ENCODE data around the gene RNF26. TPM values are rescaled to one million over a fixed set of nuclear protein-coding genes. Genes with fewer than 3 reads are reported as not detected.

Gene RNF26
- total RNA-seq, 3 donors from 2014 or later: 8.8 to 11.2 (median 9.7) TPM

DNA sequence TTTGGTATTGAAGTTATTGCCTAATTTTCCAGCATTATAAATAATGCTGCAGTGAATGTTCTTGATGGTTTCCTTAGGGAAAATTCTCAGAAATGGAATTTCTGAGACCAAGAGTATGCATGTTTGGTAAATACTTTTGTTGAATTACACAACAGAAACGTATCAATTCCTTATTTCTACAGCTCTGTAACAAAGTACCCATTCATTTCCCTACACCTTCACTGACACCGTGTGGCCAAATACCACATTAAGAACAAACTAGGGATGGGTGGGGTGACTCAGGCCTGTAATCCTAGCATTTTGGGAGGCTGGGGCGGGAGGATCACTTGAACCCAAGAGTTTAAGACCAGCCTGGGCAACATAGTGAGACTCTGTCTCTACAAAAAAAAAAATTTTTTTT is 39.1 kb upstream of the RNF26 start:
- no peaks in the 10 kb centered on the region for H3K36me3 ChIP-seq
- intact Hi-C loops (cut with DNase I; ENCODE audit: low total_unique reads): no loop called here
- no peaks in the 10 kb centered on the region for H3K27me3 ChIP-seq
- no peaks in the 10 kb centered on the region for H3K9me3 ChIP-seq
- DNase-seq (ENCODE audit: low spot score in 2 of 2): no peak
- no peak overlapping the region for H3K27ac ChIP-seq
- H3K4me1 ChIP-seq: peaks cover 0 to 8% of the 10 kb centered on the region in 2 donors
- H3K4me3 ChIP-seq: no peak overlapping the region
- TF ChIP-seq POLR2AphosphoS5 (IDR thresholded peaks at IDR 0.05) (no peak), POLR2A (IDR thresholded peaks at IDR 0.05) (no peak)
- TF ChIP-seq, protein P1, sequence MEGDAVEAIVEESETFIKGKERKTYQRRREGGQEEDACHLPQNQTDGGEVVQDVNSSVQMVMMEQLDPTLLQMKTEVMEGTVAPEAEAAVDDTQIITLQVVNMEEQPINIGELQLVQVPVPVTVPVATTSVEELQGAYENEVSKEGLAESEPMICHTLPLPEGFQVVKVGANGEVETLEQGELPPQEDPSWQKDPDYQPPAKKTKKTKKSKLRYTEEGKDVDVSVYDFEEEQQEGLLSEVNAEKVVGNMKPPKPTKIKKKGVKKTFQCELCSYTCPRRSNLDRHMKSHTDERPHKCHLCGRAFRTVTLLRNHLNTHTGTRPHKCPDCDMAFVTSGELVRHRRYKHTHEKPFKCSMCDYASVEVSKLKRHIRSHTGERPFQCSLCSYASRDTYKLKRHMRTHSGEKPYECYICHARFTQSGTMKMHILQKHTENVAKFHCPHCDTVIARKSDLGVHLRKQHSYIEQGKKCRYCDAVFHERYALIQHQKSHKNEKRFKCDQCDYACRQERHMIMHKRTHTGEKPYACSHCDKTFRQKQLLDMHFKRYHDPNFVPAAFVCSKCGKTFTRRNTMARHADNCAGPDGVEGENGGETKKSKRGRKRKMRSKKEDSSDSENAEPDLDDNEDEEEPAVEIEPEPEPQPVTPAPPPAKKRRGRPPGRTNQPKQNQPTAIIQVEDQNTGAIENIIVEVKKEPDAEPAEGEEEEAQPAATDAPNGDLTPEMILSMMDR (IDR thresholded peaks at IDR 0.05): no peak

DNA sequence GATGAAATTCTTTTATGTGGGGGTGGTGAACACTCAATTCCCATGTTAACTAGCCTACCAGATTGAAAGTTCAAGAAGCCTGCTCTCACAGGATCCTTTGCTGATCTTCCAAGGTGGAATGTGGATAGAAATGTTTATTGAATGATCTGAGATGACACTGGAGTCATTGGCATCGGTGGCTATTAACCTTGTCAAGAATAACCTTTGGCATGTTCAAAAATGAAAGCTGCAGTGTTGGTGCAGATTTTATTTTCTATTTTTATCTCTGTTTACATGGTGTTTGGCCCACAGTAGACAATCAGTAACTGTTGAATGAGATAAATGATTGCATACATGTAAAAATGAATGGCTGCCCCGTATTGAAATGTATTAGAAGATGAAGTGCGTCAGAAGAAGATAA is 36.4 kb upstream of the RNF26 start:
- no peak overlapping the region for H3K4me3 ChIP-seq
- TF ChIP-seq POLR2A (IDR thresholded peaks at IDR 0.05) (no peak), POLR2AphosphoS5 (IDR thresholded peaks at IDR 0.05) (no peak)
- TF ChIP-seq, protein P1 (IDR thresholded peaks at IDR 0.05): no peak
- peaks cover 0 to 8% of the 10 kb centered on the region in 2 donors for H3K4me1 ChIP-seq
- intact Hi-C loops (cut with DNase I; ENCODE audit: low total_unique reads): no loop called here
- DNase-seq (ENCODE audit: low spot score in 2 of 2): peak in 1 of 2 donors; percentile 8
- H3K27me3 ChIP-seq: no peaks in the 10 kb centered on the region
- H3K27ac ChIP-seq: peak overlapping the region; percentile 54 to 68
- H3K9me3 ChIP-seq: no peaks in the 10 kb centered on the region
- no peaks in the 10 kb centered on the region for H3K36me3 ChIP-seq

DNA sequence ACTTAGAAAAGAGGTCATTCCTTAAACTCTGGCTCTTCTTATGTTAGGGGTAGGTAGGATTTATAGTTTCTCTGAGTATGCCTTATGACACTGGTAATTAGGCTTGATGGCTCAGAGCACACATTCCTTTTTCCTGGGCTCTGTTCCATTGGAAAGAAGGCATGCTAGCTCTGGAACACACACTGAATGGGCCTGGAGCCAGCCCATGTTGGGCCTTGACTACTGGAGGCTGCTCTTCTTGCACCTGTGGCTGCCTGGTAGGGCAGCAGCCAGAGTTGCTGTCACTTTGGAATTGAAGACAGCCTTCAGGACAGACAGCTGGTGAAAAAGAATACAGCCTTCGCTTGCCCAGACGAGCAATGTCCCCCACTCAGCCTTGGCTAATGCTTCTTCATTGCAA is 35.6 kb upstream of the RNF26 start:
- H3K4me3 ChIP-seq: no peak overlapping the region
- H3K4me1 ChIP-seq: peaks cover 0 to 8% of the 10 kb centered on the region in 2 donors
- H3K27ac ChIP-seq: peak overlapping the region in 1 of 2 donors; percentile 68
- no peaks in the 10 kb centered on the region for H3K36me3 ChIP-seq
- no peaks in the 10 kb centered on the region for H3K9me3 ChIP-seq
- no peaks in the 10 kb centered on the region for H3K27me3 ChIP-seq
- intact Hi-C loops (cut with DNase I; ENCODE audit: low total_unique reads): no loop called here
- DNase-seq (ENCODE audit: low spot score in 2 of 2): peak in 1 of 2 donors; percentile 63
- TF ChIP-seq POLR2A (IDR thresholded peaks at IDR 0.05) (no peak), POLR2AphosphoS5 (IDR thresholded peaks at IDR 0.05) (no peak)

DNA sequence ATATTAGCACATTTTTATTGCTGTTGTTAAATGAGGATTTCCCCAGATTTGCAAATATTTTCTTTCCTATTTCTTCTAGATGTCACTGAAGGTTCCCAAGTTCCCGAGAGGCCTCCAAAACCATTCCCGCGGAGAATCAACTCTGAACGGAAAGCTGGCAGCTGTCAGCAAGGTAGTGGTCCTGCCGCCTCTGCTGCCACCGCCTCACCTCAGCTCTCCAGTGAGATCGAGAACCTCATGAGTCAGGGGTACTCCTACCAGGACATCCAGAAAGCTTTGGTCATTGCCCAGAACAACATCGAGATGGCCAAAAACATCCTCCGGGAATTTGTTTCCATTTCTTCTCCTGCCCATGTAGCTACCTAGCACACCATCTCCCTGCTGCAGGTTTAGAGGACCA is 34.9 kb upstream of the RNF26 start:
- intact Hi-C loops (cut with DNase I; ENCODE audit: low total_unique reads): no loop called here
- Histone ChIP-seq H3K27me3 (no peaks in the 10 kb centered on the region), H3K4me1 (peaks cover 0 to 8% of the 10 kb centered on the region in 2 donors), H3K4me3 (no peak overlapping the region), H3K9me3 (no peaks in the 10 kb centered on the region), H3K36me3 (no peaks in the 10 kb centered on the region), H3K27ac (peak overlapping the region in 1 of 2 donors; percentile 26)
- no peak for DNase-seq (ENCODE audit: low spot score in 2 of 2)
- TF ChIP-seq POLR2A (IDR thresholded peaks at IDR 0.05): no peak
- TF ChIP-seq, protein P1 (IDR thresholded peaks at IDR 0.05): no peak
- TF ChIP-seq POLR2AphosphoS5 (IDR thresholded peaks at IDR 0.05): no peak

DNA sequence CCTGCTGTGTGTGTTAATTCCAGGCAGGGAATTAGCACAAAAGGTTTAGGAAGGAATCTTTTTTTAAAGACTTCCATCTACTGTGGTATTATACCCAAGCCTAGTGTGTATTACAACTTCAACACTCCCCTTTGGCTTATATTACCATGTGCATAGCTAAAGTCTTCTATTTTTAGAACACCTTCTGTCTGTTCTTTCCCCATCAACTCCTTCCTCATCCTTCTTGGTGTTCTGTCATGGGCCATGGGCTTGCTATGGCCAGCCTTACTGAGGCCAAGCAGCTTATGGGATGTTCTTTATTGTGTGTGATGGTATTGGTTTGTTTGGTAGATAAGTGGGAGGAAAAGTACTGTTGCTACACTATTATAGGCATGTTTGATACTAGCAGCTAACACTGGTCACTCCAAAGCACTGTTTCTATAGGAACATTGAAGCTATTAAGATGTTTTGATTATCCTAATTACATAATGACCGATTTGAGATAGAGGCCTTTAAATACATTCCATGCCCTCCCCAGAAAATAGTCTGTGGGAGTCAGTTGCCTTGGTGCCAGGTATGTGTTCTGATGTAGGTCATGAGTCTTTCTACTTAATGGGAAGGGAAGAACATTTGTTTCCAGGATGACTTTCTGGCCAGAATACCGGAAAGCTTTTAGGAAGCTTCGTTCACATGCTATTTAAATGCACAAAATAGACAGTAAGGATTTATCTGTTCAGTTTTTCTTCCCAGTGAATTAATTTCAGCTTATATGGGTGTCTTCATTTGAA is 33.9 kb upstream of the RNF26 start:
- intact Hi-C loops (cut with DNase I; ENCODE audit: low total_unique reads): no loop called here
- Histone ChIP-seq H3K27me3 (no peaks in the 10 kb centered on the region), H3K9me3 (no peaks in the 10 kb centered on the region), H3K4me1 (peaks cover 0 to 8% of the 10 kb centered on the region in 2 donors), H3K27ac (peak overlapping the region; percentile 13 to 26), H3K4me3 (no peak overlapping the region), H3K36me3 (no peaks in the 10 kb centered on the region)
- TF ChIP-seq, protein P1 (IDR thresholded peaks at IDR 0.05): no peak
- TF ChIP-seq POLR2AphosphoS5 (IDR thresholded peaks at IDR 0.05) (no peak), POLR2A (IDR thresholded peaks at IDR 0.05) (no peak)
- no peak for DNase-seq (ENCODE audit: low spot score in 2 of 2)
